B cell (primary cell): Measurements from ENCODE around the gene TOM1L2. TPM values are rescaled to one million over a fixed set of nuclear protein-coding genes. Genes with fewer than 3 reads are reported as not detected.
A peak's percentile ranks its signal among the peaks of the same experiment; 100 is the strongest.

Source experiments
- ATAC-seq: fragments of 200-7000 bp; cut with Tn5 transposase; one replicate; pipeline ENCODE4 v1.10.0; 2021; ENCODE audit warnings: low read depth, mild to moderate bottlenecking, moderate number of reproducible peaks, moderate library complexity
- CTCF ChIA-PET: fragments of 350-600 bp; sonication (Branson Sonifier 250); formaldehyde crosslinking; loops from one replicate; lab custom pipeline; 2021; ENCODE audit warnings: antibody characterized with exemption, inconsistent platforms; lab: Charles Lee
- POLR2A ChIA-PET: fragments of 350-600 bp; sonication (Branson Sonifier 250); formaldehyde crosslinking; loops from one replicate; lab custom pipeline; 2021; ENCODE audit warnings: antibody characterized with exemption; lab: Charles Lee
- DNase-seq: peaks from one replicate; pipeline ENCODE4 v3.0.0; 2013
- H2AFZ ChIP-seq: 2 replicates; pipeline ENCODE4 v1.6.1; 2012; ENCODE audit warnings: mild to moderate bottlenecking, low read depth, low read length; ENCODE audit not compliant: insufficient read depth, poor library complexity, severe bottlenecking
- H3K27ac ChIP-seq, 2 donors: 1 replicate in 1 of 2; 2 replicates in 1 of 2; pipeline ENCODE4 v1.5.1; 2012 to 2013; ENCODE audit warnings: low read length in 2 of 2, mild to moderate bottlenecking in 2 of 2, moderate library complexity in 1 of 2
- H3K27me3 ChIP-seq, 4 experiments: fragments of 200-600 bp in 1 of 4; sonication (generic) in 1 of 4; replicated peaks in 1 of 4; 1 replicate in 2 of 4; 2 replicates in 2 of 4; pipeline versions ENCODE4 v1.6.1 to v1.7.0; 2013 to 2016; ENCODE audit warnings: low read length in 3 of 4, mild to moderate bottlenecking in 2 of 4, mixed read lengths in 1 of 4, moderate library complexity in 1 of 4; ENCODE audit not compliant: insufficient read depth in 4 of 4, control insufficient read depth in 3 of 4; ENCODE audit errors: control extremely low read depth in 1 of 4
- H3K36me3 ChIP-seq, 2 experiments: replicated peaks in 1 of 2; 1 replicate in 1 of 2; 2 replicates in 1 of 2; pipeline versions ENCODE4 v1.6.1 to v1.7.1; 2013; ENCODE audit warnings: low read length in 1 of 2; ENCODE audit not compliant: insufficient read depth in 2 of 2, control insufficient read depth in 1 of 2; ENCODE audit errors: control extremely low read depth in 1 of 2, extremely low read depth in 1 of 2
- H3K4me1 ChIP-seq, 2 donors: fragments of 200-600 bp in 1 of 2; sonication (generic) in 1 of 2; 1 replicate in 1 of 2; 2 replicates in 1 of 2; pipeline versions ENCODE4 v1.5.1 to v1.6.1; 2013 to 2017; ENCODE audit warnings: low read length in 2 of 2; ENCODE audit not compliant: control insufficient read depth in 2 of 2, insufficient read depth in 2 of 2
- H3K4me2 ChIP-seq: replicated peaks from 2 replicates; pipeline ENCODE3; 2012; ENCODE audit warnings: mild to moderate bottlenecking, low read depth, low read length; ENCODE audit not compliant: poor library complexity, severe bottlenecking
- H3K4me3 ChIP-seq, 5 experiments: fragments of 200-600 bp in 1 of 5; sonication (generic) in 1 of 5; 1 replicate in 3 of 5; 2 replicates in 2 of 5; pipeline versions ENCODE4 v1.5.1 to v1.7.0; 2011 to 2016; ENCODE audit warnings: low read length in 4 of 5, mild to moderate bottlenecking in 4 of 5, low read depth in 2 of 5, control low read depth in 1 of 5, moderate library complexity in 1 of 5; ENCODE audit not compliant: insufficient read depth in 1 of 5; ENCODE audit errors: control extremely low read depth in 1 of 5, extremely low read depth in 1 of 5
- H3K79me2 ChIP-seq: fragments of 200-600 bp; sonication (generic); one replicate; pipeline ENCODE4 v1.6.0; 2016; ENCODE audit warnings: low read length; ENCODE audit not compliant: control insufficient read depth, insufficient read depth
- H3K9ac ChIP-seq: fragments of 200-600 bp; sonication (generic); 2 replicates; pipeline ENCODE4 v1.6.1; 2017; ENCODE audit warnings: mild to moderate bottlenecking, low read length, moderate library complexity
- H3K9me3 ChIP-seq, 3 donors: one replicate each; pipeline versions ENCODE4 v1.6.1 to v1.7.1; 2013; ENCODE audit warnings: low read length in 2 of 3; ENCODE audit not compliant: control insufficient read depth in 2 of 3, insufficient read depth in 1 of 3; ENCODE audit errors: control extremely low read depth in 1 of 3
- H4K20me1 ChIP-seq: 2 replicates; pipeline ENCODE4 v1.6.0; 2012; ENCODE audit warnings: mild to moderate bottlenecking, low read length; ENCODE audit not compliant: insufficient read depth, control insufficient read depth, poor library complexity, severe bottlenecking
- H3K27ac Mint-ChIP-seq: one replicate; pipeline ENCODE4 v1.8.0; 2021; ENCODE audit warnings: mixed read lengths
- H3K27me3 Mint-ChIP-seq: one replicate; pipeline ENCODE4 v1.8.0; 2021; ENCODE audit warnings: mixed read lengths
- H3K4me1 Mint-ChIP-seq: one replicate; pipeline ENCODE4 v1.8.0; 2021; ENCODE audit warnings: mixed read lengths
- H3K4me3 Mint-ChIP-seq: one replicate; pipeline ENCODE4 v1.8.0; 2021; ENCODE audit warnings: mixed read lengths
- H3K9me3 Mint-ChIP-seq: one replicate; pipeline ENCODE4 v1.8.0; 2022; ENCODE audit warnings: mixed read lengths; ENCODE audit not compliant: insufficient read depth
- EZH2 ChIP-seq: IDR thresholded peaks from 2 replicates; pipeline ENCODE4 v1.6.1; 2012; ENCODE audit warnings: borderline replicate concordance, low read depth, mild to moderate bottlenecking, moderate library complexity, low read length; ENCODE audit not compliant: insufficient read depth, poor library complexity, severe bottlenecking
- WGBS: methylation state at CpG from one replicate; pipeline ENCODE4 v1.1.5; 2013; ENCODE audit warnings: missing lambda C conversion rate; ENCODE audit not compliant: insufficient coverage; 5-methylcytosine and 5-hydroxymethylcytosine counted together
- intact Hi-C: fragments of 100-400 bp; cut with micrococcal nuclease; formaldehyde crosslinking; loops from one replicate; pipeline ENCODE4 v1.10.0; 2022
- polyA plus RNA-seq: library from polyadenylated mRNA; depleted of rRNA; stranded (reverse); fragments of >200 nt; gene quantifications from 2 replicates; pipeline ENCODE4 v1.2.3, GENCODE V29; 2012
- total RNA-seq, 2 donors: library from RNA; stranded (reverse); fragments of 120-200 nt in 1 of 2; gene quantifications; 1 replicate in 1 of 2; 2 replicates in 1 of 2; pipeline versions ENCODE4 v1.2.3 to v1.2.4, GENCODE V29; 2013 to 2022
- TF ChIP-seq, protein P1 (sequence below): fragments of 200-600 bp; IDR thresholded peaks from one replicate; pipeline ENCODE4 v1.8.0; 2022; ENCODE audit warnings: antibody characterized with exemption, mild to moderate bottlenecking

Gene TOM1L2
- total and polyA plus RNA-seq, 2 donors (not counting 1 experiment from before 2014, with no cell fraction given), result 25.1 to 29.7 TPM

DNA sequence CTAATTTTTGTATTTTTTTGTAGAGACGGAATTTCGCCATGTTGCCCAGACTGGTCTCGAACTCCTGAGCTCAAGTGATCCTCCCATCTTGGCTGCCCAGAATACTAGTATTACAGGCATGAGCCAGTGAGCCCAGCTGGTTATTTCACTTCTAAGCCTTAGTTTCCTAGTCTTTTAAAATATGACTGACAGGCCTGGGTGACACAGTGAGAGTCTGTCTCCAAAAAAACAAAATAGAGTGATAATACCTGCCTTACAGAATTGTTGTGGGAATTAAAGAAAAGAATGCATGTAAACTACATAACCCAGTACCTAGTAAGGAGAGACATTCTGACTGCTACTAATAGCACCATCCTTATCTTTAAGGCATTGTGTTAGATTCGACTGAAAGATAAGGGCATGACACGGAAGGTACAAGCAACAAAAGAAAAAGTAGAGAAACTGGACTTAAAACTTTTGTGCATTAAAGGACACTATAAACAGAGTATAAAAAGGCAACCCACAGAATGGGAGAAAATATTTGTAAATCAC lies 11.6 kb downstream of the TOM1L2 start:
- DNase-seq (no peak), ATAC-seq (no peak)
- CTCF ChIA-PET, result no interaction called here
- POLR2A ChIA-PET, result interaction anchor here (0.6 kb wide), 1 partner anchor 27 kb away, joined by 7 read pairs; no protein-coding TSS in a partner anchor
- Histone ChIP-seq H3K79me2 (peaks cover 68% of the 10 kb centered on the region), H3K27ac (no peak overlapping the region), H3K9ac (no peak overlapping the region), H3K4me3 (no peak overlapping the region), H3K27me3 (no peaks in the 10 kb centered on the region), H3K4me1 (peaks cover 24 to 27% of the 10 kb centered on the region in 2 donors), H2AFZ (no peak overlapping the region), H4K20me1 (no peaks in the 10 kb centered on the region), H3K36me3 (peaks cover 0 to 1% of the 10 kb centered on the region in 2 experiments), H3K4me2 (no peak overlapping the region), H3K9me3 (no peaks in the 10 kb centered on the region)
- Mint-ChIP-seq H3K4me3 (peak overlapping the region; percentile 16), H3K27ac (no peak overlapping the region), H3K27me3 (no peaks in the 10 kb centered on the region), H3K9me3 (no peaks in the 10 kb centered on the region), H3K4me1 (peaks cover 44% of the 10 kb centered on the region)
- intact Hi-C loops, result no loop called here
- WGBS, result 100% methylated on average over 3 of the region's 5 CpGs
- no peak for TF ChIP-seq EZH2
- TF ChIP-seq, protein P1, sequence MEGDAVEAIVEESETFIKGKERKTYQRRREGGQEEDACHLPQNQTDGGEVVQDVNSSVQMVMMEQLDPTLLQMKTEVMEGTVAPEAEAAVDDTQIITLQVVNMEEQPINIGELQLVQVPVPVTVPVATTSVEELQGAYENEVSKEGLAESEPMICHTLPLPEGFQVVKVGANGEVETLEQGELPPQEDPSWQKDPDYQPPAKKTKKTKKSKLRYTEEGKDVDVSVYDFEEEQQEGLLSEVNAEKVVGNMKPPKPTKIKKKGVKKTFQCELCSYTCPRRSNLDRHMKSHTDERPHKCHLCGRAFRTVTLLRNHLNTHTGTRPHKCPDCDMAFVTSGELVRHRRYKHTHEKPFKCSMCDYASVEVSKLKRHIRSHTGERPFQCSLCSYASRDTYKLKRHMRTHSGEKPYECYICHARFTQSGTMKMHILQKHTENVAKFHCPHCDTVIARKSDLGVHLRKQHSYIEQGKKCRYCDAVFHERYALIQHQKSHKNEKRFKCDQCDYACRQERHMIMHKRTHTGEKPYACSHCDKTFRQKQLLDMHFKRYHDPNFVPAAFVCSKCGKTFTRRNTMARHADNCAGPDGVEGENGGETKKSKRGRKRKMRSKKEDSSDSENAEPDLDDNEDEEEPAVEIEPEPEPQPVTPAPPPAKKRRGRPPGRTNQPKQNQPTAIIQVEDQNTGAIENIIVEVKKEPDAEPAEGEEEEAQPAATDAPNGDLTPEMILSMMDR, result no peak
